HCT116 (cell line): ENCODE results near the gene EHBP1. TPM values are rescaled to one million over a fixed set of nuclear protein-coding genes. Genes with fewer than 3 reads are reported as not detected.

Experiments used
- ATAC-seq: fragments of 200-7000 bp; cut with Tn5 transposase; 2 replicates; pipeline ENCODE4 v1.9.1; 2020; ENCODE audit warnings: mild to moderate bottlenecking, moderate library complexity
- Bru-seq: library from RNA; stranded (reverse); fragments of 400-500 nt; gene quantifications from one replicate; lab custom pipeline; 2021; lab: Mats Ljungman, UMichigan
- BruChase-seq, 2 experiments: library from RNA; stranded (reverse); fragments of 400-500 nt; gene quantifications; one replicate each; lab custom pipeline; 2021; lab: Mats Ljungman, UMichigan
- BruUV-seq: library from RNA; stranded (reverse); fragments of 400-500 nt; replicated peaks from 2 replicates; lab custom pipeline; 2021; lab: Mats Ljungman, UMichigan
- CTCF ChIA-PET: fragments of 300-600 bp; sonication (Branson Sonifier 250); formaldehyde crosslinking; loops from one replicate; lab custom pipeline; 2021; ENCODE audit warnings: antibody characterized with exemption; lab: Charles Lee
- POLR2A ChIA-PET: fragments of 300-600, 350-600 bp; sonication (Branson Sonifier 250); formaldehyde crosslinking; loops from one replicate; lab custom pipeline; 2021; ENCODE audit warnings: antibody characterized with exemption; lab: Charles Lee
- RAD21 ChIA-PET, 2 experiments: fragments of 300-600 bp; sonication (Branson Sonifier 250); formaldehyde crosslinking; loops; one replicate each; lab custom pipeline; 2023; ENCODE audit warnings: low total read pairs in 2 of 2; ENCODE audit not compliant: uncharacterized antibody in 2 of 2, unreplicated experiment in 2 of 2, low non-redundant PET in 1 of 2; lab: Charles Lee
- DNase-seq: peaks from one replicate; pipeline ENCODE4 v3.0.0-alpha.2; 2010; ENCODE audit warnings: low read depth, low spot score
- H2AFZ ChIP-seq: fragments of 200-600 bp; shearing (Covaris generic), sonication (generic); 2 replicates; pipeline ENCODE4 v1.6.1; 2017; ENCODE audit warnings: low read depth, mixed run types, mixed read lengths, antibody characterized with exemption, low read length; ENCODE audit not compliant: poor library complexity, severe bottlenecking
- H3K27ac ChIP-seq: 2 replicates; pipeline ENCODE4 v1.5.1; 2012; ENCODE audit warnings: low read depth, low read length
- H3K27me3 ChIP-seq: fragments of 200-600 bp; sonication (generic); 2 replicates; pipeline ENCODE4 v1.6.1; 2016; ENCODE audit warnings: mixed run types, low read length, mixed read lengths; ENCODE audit not compliant: insufficient read depth
- H3K36me3 ChIP-seq, 2 experiments: fragments of 200-500 bp in 1 of 2; fragments of 200-600 bp in 1 of 2; sonication (Bioruptor generic) in 1 of 2; sonication (generic) in 1 of 2; 2 replicates each; pipeline versions ENCODE4 v1.5.1 to v1.6.1; 2014 to 2016; ENCODE audit warnings: low read length in 2 of 2, inconsistent platforms in 1 of 2, mixed read lengths in 1 of 2, mixed run types in 1 of 2; ENCODE audit not compliant: insufficient read depth in 2 of 2, control insufficient read depth in 1 of 2
- H3K4me1 ChIP-seq, 2 experiments: fragments of 200-600 bp in 1 of 2; sonication (generic) in 1 of 2; 2 replicates each; pipeline versions ENCODE4 v1.5.1 to v1.6.1; 2012 to 2017; ENCODE audit warnings: low read length in 2 of 2, inconsistent platforms in 1 of 2, mild to moderate bottlenecking in 1 of 2, mixed read lengths in 1 of 2, mixed run types in 1 of 2, moderate library complexity in 1 of 2; ENCODE audit not compliant: insufficient read depth in 2 of 2, control insufficient read depth in 1 of 2
- H3K4me2 ChIP-seq: fragments of 200-600 bp; sonication (generic); 2 replicates; pipeline ENCODE4 v1.6.1; 2017; ENCODE audit warnings: mixed run types, low read length, mixed read lengths
- H3K4me3 ChIP-seq, 2 experiments: fragments of 200-600 bp in 1 of 2; sonication (generic) in 1 of 2; replicated peaks in 1 of 2; 2 replicates each; pipeline ENCODE4 v1.5.1; 2011 to 2016; ENCODE audit warnings: low read length in 2 of 2, control low read depth in 1 of 2, low read depth in 1 of 2, mild to moderate bottlenecking in 1 of 2, mixed read lengths in 1 of 2, mixed run types in 1 of 2
- H3K79me2 ChIP-seq: fragments of 200-600 bp; sonication (generic); 2 replicates; pipeline ENCODE4 v1.6.1; 2017; ENCODE audit warnings: mild to moderate bottlenecking, mixed run types, low read length, moderate library complexity, mixed read lengths; ENCODE audit not compliant: insufficient read depth
- H3K9ac ChIP-seq: fragments of 200-600 bp; sonication (generic); 2 replicates; pipeline ENCODE4 v1.6.1; 2016; ENCODE audit warnings: low read length, mixed read lengths
- H3K9me2 ChIP-seq: fragments of 200-600 bp; sonication (generic), shearing (Covaris generic); 2 replicates; pipeline ENCODE4 v1.6.1; 2017; ENCODE audit warnings: mixed run types, mild to moderate bottlenecking, moderate library complexity; ENCODE audit not compliant: insufficient read depth
- H3K9me3 ChIP-seq, 2 experiments: fragments of 200-500 bp in 1 of 2; fragments of 200-600 bp in 1 of 2; sonication (Bioruptor generic) in 1 of 2; sonication (generic) in 1 of 2; 2 replicates each; pipeline ENCODE4 v1.6.1; 2014 to 2017; ENCODE audit warnings: low read length in 2 of 2, mixed read lengths in 2 of 2, inconsistent platforms in 1 of 2, low read depth in 1 of 2, mild to moderate bottlenecking in 1 of 2, mixed run types in 1 of 2, moderate library complexity in 1 of 2; ENCODE audit not compliant: control insufficient read depth in 1 of 2, insufficient read depth in 1 of 2
- H4K20me1 ChIP-seq: fragments of 200-600 bp; sonication (generic), shearing (Covaris generic); 2 replicates; pipeline ENCODE4 v1.6.1; 2017; ENCODE audit warnings: mixed run types, mild to moderate bottlenecking, moderate library complexity; ENCODE audit not compliant: insufficient read depth
- EGR1 ChIP-seq: IDR thresholded peaks from 2 replicates; pipeline ENCODE4 v1.6.1; 2012; ENCODE audit warnings: low read depth
- ELF1 ChIP-seq: IDR thresholded peaks from 2 replicates; pipeline ENCODE4 v1.6.1; 2012; ENCODE audit warnings: low read depth, borderline replicate concordance
- EZH2 ChIP-seq: fragments of 200-600 bp; sonication (generic); IDR thresholded peaks from 2 replicates; pipeline ENCODE4 v1.6.1; 2017; ENCODE audit warnings: antibody characterized with exemption, mixed run types
- EZH2phosphoT487 ChIP-seq: fragments of 200-600 bp; IDR thresholded peaks from 2 replicates; pipeline ENCODE4 v1.6.1; 2018; ENCODE audit warnings: antibody characterized with exemption, borderline replicate concordance
- JUND ChIP-seq: IDR thresholded peaks from 2 replicates; pipeline ENCODE4 v1.6.1; 2012
- POLR2AphosphoS5 ChIP-seq: IDR thresholded peaks from 2 replicates; pipeline ENCODE4 v1.6.1; 2011; ENCODE audit warnings: mild to moderate bottlenecking, low read depth, low read length, moderate library complexity
- SIN3A ChIP-seq: IDR thresholded peaks from 2 replicates; pipeline ENCODE4 v1.6.1; 2012; ENCODE audit warnings: low read depth
- SP1 ChIP-seq: IDR thresholded peaks from 2 replicates; pipeline ENCODE4 v1.6.1; 2012; ENCODE audit warnings: low read depth
- SRF ChIP-seq: IDR thresholded peaks from 2 replicates; pipeline ENCODE4 v1.6.1; 2012; ENCODE audit warnings: low read depth
- TCF7L2 ChIP-seq: IDR thresholded peaks from 2 replicates; pipeline ENCODE4 v1.7.0; 2011; ENCODE audit warnings: borderline replicate concordance, inconsistent platforms; ENCODE audit not compliant: insufficient read depth, insufficient read length; ENCODE audit errors: extremely low read depth
- YY1 ChIP-seq: IDR thresholded peaks from 2 replicates; pipeline ENCODE4 v1.6.1; 2011; ENCODE audit warnings: low read length, low read depth, moderate library complexity, mild to moderate bottlenecking; ENCODE audit not compliant: insufficient replicate concordance; ENCODE audit errors: extremely low read depth
- ZFX ChIP-seq: fragments of 450-650 bp; IDR thresholded peaks from 2 replicates; pipeline ENCODE4 v1.6.1; 2017
- ZNF274 ChIP-seq: fragments of 200-500 bp; sonication (Bioruptor generic); IDR thresholded peaks from 2 replicates; pipeline ENCODE4 v1.6.1; 2014; ENCODE audit warnings: mild to moderate bottlenecking, low read depth, low read length, inconsistent platforms
- intact Hi-C: fragments of 100-400 bp; cut with micrococcal nuclease; formaldehyde crosslinking; loops from 2 replicates; pipeline ENCODE4 v1.10.0; 2022
- long read RNA-seq: library from polyadenylated mRNA; unstranded; transcript quantifications from one replicate; pipeline ENCODE4 v2.0.0, GENCODE V29; 2021; ENCODE audit not compliant: unreplicated experiment
- polyA plus RNA-seq: library from polyadenylated mRNA; unstranded; fragments of >200 nt; gene quantifications from 2 replicates; pipeline ENCODE4 v1.2.1, GENCODE V29; 2012; ENCODE audit warnings: missing spikeins
- total RNA-seq: library from RNA; stranded (reverse); gene quantifications from one replicate; pipeline ENCODE4 v1.2.1, GENCODE V29; 2021; ENCODE audit not compliant: unreplicated experiment
- TF ChIP-seq, protein P1 (sequence below): IDR thresholded peaks from 2 replicates; pipeline ENCODE4 v1.6.1; 2011; ENCODE audit warnings: mild to moderate bottlenecking, low read length, moderate library complexity; ENCODE audit not compliant: insufficient replicate concordance; ENCODE audit errors: extremely low read depth
- TF ChIP-seq, protein P2 (sequence below), 3 experiments: fragments of 200-600 bp in 1 of 3; sonication (generic) in 1 of 3; IDR thresholded peaks in 2 of 3; conservative IDR thresholded peaks in 1 of 3; 2 replicates each; pipeline ENCODE4 v1.5.1; 2012 to 2017; ENCODE audit warnings: low read depth in 2 of 3, low read length in 2 of 3, antibody characterized with exemption in 1 of 3, borderline replicate concordance in 1 of 3, control low read depth in 1 of 3, mild to moderate bottlenecking in 1 of 3, mixed read lengths in 1 of 3, mixed run types in 1 of 3, moderate library complexity in 1 of 3; ENCODE audit not compliant: insufficient read depth in 1 of 3
- TF ChIP-seq, protein P3 (sequence below): IDR thresholded peaks from 2 replicates; pipeline ENCODE4 v1.6.1; 2012; ENCODE audit warnings: low read depth

EHBP1 gene
- total RNA-seq (89.9 TPM), Bru-seq, nascent RNA (percentile 97 among the genes with signal in this experiment), BruChase-seq, experiment 1, labeled RNA remaining after a 6-hour chase (percentile 78 among the genes with signal in this experiment), BruChase-seq, experiment 2, labeled RNA remaining after a 2-hour chase (percentile 87 among the genes with signal in this experiment)
- 45.1 and 65.0 TPM in 2 replicates for polyA plus RNA-seq
- long read RNA-seq, partial matches to known transcripts = 22 of 49 reads
- long read RNA-seq, other reads (novel, unspliced or antisense) = 24 of 49 reads

DNA sequence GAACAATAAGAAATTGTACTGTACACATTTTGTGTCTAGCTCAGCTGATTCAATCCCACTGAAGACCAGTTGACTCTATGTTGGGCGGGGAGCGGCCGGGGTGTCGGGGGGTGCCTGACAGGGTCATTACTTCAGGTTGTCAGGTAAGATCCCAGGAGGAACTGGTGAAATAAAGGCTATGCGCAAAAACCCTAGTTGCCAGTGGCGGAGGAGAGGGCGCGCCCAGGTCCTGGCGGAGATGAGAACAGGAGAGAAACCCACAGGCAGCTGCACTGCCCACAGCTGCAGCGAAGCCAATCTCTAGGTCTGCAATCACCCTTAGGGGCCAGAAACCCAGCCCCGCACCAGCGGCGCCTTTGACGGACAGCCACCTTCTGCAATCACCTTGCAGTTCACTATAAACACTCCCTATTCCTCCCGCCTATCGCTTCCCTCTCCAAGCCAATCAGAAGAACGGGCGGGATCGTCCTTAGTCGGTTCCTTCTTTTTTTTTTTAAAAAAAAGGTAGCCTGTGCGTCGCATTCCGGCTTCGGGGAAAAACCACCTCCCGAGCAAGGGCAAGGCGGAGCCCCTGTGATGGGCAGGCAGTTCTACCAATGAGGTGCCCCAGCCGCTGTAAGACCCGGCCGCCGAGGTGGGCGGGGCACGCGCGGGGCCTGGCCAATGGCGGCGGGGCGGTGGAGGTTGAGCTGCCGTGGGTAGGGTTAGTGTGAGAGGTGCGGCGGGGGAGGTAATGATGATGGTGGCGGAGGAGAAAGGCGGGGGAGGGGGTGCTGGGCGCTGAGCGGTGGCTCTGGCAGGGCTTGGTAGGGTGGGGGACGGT lies at the start of gene EHBP1:
EHBP1 (plus strand) TSS at position 707 of the 823 bp plus-strand sequence. CDS start 1,479 bp downstream, outside the sequence.
- ChIA-PET RAD21 (interaction anchor here in 1 of 2 experiments (0.9 kb wide), 1 partner anchor 127 kb away, joined by 3 read pairs; no protein-coding TSS in a partner anchor), CTCF (interaction anchor here (1.4 kb wide), 1 partner anchor 248 kb away, joined by 4 read pairs; no protein-coding TSS in a partner anchor), POLR2A (interaction anchor here (0.7 to 2.8 kb wide), 7 partner anchors 10 to 135 kb away, joined by 3 to 13 read pairs (median 5); no protein-coding TSS in a partner anchor)
- intact Hi-C loops = loop anchor here (2.0 to 5.0 kb wide), 3 partner anchors 67 to 248 kb away; no protein-coding TSS in a partner anchor
- DNase-seq (peak; percentile 100), ATAC-seq (peak; percentile 93)
- Histone ChIP-seq H3K9me2 (no peaks in the 10 kb centered on the region), H3K79me2 (peaks cover 45% of the 10 kb centered on the region), H3K4me1 (peaks cover 8 to 33% of the 10 kb centered on the region in 2 experiments), H2AFZ (no peak within 1 kb of the TSS), H3K4me2 (peak within 1 kb of the TSS; percentile 81), H3K27me3 (no peaks in the 10 kb centered on the region), H4K20me1 (no peaks in the 10 kb centered on the region), H3K4me3 (peak within 1 kb of the TSS; percentile 79 to 80), H3K9ac (peak within 1 kb of the TSS; percentile 85), H3K36me3 (peaks cover 24 to 26% of the 10 kb centered on the region in 2 experiments), H3K9me3 (no peaks in the 10 kb centered on the region), H3K27ac (peak within 1 kb of the TSS; percentile 69)
- BruUV-seq = no TSS peak
- peak; percentile 49 for TF ChIP-seq TCF7L2
- TF ChIP-seq, protein P1, sequence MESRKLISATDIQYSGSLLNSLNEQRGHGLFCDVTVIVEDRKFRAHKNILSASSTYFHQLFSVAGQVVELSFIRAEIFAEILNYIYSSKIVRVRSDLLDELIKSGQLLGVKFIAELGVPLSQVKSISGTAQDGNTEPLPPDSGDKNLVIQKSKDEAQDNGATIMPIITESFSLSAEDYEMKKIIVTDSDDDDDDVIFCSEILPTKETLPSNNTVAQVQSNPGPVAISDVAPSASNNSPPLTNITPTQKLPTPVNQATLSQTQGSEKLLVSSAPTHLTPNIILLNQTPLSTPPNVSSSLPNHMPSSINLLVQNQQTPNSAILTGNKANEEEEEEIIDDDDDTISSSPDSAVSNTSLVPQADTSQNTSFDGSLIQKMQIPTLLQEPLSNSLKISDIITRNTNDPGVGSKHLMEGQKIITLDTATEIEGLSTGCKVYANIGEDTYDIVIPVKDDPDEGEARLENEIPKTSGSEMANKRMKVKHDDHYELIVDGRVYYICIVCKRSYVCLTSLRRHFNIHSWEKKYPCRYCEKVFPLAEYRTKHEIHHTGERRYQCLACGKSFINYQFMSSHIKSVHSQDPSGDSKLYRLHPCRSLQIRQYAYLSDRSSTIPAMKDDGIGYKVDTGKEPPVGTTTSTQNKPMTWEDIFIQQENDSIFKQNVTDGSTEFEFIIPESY = peak; percentile 37
- TF ChIP-seq SP1 = peak; percentile 99
- no peak for TF ChIP-seq SRF
- peak; percentile 93 for TF ChIP-seq POLR2AphosphoS5
- TF ChIP-seq, protein P2, sequence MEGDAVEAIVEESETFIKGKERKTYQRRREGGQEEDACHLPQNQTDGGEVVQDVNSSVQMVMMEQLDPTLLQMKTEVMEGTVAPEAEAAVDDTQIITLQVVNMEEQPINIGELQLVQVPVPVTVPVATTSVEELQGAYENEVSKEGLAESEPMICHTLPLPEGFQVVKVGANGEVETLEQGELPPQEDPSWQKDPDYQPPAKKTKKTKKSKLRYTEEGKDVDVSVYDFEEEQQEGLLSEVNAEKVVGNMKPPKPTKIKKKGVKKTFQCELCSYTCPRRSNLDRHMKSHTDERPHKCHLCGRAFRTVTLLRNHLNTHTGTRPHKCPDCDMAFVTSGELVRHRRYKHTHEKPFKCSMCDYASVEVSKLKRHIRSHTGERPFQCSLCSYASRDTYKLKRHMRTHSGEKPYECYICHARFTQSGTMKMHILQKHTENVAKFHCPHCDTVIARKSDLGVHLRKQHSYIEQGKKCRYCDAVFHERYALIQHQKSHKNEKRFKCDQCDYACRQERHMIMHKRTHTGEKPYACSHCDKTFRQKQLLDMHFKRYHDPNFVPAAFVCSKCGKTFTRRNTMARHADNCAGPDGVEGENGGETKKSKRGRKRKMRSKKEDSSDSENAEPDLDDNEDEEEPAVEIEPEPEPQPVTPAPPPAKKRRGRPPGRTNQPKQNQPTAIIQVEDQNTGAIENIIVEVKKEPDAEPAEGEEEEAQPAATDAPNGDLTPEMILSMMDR (IDR thresholded peaks at IDR 0.05 in 2 of 3, conservative IDR thresholded peaks at IDR 0.05 in 1 of 3; ENCODE audit: borderline replicate concordance in 1 of 3, insufficient read depth in 1 of 3, low read depth in 2 of 3, low read length in 2 of 3) = no peak
- peak; percentile 70 for TF ChIP-seq EGR1
- TF ChIP-seq JUND = no peak
- no peak for TF ChIP-seq ZFX
- peak; percentile 88 for TF ChIP-seq YY1
- TF ChIP-seq ELF1 = no peak
- no peak for TF ChIP-seq ZNF274
- TF ChIP-seq, protein P3, sequence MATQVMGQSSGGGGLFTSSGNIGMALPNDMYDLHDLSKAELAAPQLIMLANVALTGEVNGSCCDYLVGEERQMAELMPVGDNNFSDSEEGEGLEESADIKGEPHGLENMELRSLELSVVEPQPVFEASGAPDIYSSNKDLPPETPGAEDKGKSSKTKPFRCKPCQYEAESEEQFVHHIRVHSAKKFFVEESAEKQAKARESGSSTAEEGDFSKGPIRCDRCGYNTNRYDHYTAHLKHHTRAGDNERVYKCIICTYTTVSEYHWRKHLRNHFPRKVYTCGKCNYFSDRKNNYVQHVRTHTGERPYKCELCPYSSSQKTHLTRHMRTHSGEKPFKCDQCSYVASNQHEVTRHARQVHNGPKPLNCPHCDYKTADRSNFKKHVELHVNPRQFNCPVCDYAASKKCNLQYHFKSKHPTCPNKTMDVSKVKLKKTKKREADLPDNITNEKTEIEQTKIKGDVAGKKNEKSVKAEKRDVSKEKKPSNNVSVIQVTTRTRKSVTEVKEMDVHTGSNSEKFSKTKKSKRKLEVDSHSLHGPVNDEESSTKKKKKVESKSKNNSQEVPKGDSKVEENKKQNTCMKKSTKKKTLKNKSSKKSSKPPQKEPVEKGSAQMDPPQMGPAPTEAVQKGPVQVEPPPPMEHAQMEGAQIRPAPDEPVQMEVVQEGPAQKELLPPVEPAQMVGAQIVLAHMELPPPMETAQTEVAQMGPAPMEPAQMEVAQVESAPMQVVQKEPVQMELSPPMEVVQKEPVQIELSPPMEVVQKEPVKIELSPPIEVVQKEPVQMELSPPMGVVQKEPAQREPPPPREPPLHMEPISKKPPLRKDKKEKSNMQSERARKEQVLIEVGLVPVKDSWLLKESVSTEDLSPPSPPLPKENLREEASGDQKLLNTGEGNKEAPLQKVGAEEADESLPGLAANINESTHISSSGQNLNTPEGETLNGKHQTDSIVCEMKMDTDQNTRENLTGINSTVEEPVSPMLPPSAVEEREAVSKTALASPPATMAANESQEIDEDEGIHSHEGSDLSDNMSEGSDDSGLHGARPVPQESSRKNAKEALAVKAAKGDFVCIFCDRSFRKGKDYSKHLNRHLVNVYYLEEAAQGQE = no peak
- peak; percentile 74 for TF ChIP-seq SIN3A
- TF ChIP-seq EZH2phosphoT487 = no peak
- no peak for TF ChIP-seq EZH2
